Measurements from ENCODE around the gene TAF1A.
A peak's percentile ranks its signal among the peaks of the same experiment; 100 is the strongest.

The TAF1A gene

DNA sequence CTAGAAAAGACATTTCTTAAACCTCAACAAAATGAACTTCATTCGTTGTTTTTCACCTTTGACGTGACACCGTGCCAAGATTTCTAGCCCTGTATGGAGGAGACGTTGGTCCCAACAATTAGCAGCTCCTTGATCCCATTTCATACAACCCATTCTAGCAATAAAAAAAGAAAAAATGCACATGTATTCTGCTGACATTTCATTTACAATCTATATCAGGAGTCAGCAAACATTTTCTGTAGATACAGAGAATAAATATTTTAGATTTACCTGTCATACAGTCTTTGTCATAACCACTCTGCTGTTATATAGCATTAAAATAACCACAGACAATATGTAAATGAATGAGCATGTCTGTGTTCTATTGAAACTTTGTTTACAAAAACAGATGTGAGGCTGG is 7.0 kb upstream of the TAF1A start:
- no peak for DNase-seq

DNA sequence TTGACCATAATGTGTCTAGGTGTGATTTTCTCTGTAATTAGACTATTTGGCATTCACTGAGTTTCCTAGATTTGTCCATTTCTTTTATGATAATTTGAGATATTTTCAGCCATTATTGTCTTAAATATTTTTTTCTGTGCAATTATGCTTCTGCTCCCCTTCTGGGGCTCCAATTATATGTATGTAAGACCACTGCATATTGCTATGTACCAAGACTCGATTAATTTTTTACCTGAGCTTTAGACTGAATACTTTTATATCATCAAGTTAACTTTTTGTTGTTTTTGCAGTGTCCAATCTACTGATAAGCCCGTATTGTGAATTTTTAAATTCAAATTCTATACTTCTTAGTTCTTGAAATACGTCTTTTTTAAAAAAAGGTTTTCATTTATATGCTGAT is 5.1 kb upstream of the TAF1A start:
- no peak for DNase-seq

DNA sequence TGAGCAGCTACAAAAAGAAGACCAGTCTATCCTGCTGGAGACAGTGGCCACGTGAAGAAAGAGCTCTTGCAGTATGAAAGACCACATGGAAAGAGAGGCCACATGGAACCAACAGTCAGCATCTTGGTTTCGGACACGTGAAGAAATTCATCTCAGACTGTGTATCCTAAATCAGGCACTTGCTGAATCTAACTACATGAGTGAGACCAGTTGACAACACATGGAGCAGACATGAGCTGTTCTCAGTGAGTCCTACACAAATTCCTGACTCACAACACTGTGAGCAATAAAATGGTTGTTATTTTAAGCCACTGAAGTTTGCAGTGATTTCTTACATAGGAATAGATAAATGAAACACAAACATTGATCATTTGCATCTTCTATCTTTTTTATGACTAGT is 2.4 kb upstream of the TAF1A start:
- peak; percentile 10 for DNase-seq

DNA sequence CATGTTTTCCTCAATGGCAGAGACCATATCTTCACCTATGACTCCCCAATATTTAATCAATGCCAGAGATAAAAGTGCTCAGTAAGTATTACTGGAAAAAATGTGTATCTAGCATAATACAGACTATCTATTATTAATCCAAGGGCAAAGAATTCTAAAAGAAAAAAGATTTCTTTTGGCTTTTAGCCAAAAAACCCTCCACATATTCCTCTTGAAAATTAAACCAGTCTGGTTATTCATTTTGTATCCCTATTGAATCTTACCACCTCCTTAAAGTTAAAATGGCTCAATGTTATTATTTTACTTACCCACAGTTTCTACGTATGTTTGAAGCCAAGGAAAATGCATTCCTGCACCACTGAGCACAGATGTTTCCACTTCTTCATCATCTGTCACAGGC is 1.6 kb downstream of the TAF1A start:
- DNase-seq: no peak

DNA sequence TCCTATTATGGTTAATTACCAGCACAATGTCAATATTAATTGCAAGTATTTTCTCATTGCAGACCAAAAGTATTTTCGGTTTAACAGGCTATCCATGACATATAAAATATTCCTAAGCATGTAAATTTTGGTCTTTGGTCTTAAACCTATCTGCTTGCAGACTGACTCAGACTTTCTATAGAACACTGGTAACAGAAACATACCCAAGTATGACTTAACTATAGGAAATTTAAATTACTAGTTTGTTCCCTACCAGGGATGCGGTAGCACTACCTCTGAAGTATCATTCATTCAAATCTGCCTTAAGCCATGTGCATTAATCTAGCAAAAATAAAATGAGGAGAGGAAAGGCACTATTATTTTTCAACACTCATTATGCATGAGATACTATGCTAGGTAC is 2.9 kb downstream of the TAF1A start:
- DNase-seq: no peak

DNA sequence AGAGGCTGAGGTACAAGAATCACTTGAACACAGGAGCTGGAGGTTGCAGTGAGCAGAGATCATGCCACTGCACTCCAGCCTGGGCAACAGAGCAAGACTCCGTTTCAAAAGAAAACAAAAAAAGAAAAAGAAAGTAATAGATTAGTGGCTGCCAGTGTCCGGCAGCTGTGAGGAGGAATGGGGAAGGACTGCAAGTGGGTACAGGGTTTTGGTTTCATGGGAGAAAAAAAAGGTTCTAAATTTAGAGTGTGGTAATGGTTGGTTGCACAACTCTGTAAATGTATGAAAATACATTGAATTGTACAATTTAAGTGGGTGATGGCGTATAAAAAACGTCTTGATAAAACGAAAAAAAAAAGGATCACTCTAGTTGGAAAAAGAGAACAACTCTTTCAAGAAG is 6.7 kb downstream of the TAF1A start:
- no peak for DNase-seq

DNA sequence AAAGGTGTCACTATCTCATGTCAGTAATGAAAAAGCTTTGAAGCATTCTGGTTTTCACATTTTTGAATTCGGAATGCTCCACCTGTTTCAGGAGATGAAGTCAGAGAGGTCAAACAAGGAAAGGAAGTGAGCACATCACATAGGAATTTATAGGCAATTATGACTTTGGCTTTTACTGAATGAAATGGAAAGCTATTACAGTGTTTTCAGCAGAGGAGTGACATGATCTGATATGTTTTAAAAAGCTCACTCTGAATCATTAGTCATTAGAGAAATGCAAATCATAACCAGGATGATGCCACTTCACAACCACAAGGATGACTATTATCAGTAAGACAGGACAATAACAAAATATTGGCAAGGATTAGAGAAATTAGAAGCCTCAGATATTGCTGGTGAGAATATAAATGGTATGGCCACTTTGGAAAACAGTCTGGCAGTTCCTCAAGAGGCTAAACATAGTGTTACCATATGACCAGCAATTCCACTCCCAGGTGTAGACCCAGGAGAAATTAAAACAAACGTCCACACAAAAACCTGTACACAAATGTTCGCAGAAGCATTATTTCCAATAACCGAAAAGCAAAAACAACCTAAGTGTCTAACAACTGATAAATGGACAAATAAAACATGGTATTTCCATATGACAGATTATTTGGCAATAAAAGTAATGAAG is 7.5 kb downstream of the TAF1A start:
- DNase-seq: peak; percentile 16

DNA sequence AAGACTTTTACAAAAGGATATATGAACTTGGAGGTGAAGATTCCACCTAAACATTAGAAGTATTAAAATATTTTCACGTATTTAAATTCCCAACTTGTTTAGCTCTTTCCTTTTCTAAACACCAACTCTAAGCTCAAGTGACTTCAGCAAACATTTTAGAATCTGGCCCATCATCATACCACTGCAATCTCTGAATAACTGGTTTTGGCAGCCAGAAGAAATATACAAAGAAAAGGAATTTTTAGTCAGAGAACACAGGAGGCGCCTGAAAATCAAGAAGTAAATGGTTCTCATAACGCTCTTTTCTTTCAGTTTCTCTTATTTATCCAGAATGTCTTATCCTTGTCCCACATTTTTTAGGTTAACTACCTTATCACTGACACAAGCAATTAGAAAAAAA is 10.4 kb downstream of the TAF1A start:
- DNase-seq: no peak

DNA sequence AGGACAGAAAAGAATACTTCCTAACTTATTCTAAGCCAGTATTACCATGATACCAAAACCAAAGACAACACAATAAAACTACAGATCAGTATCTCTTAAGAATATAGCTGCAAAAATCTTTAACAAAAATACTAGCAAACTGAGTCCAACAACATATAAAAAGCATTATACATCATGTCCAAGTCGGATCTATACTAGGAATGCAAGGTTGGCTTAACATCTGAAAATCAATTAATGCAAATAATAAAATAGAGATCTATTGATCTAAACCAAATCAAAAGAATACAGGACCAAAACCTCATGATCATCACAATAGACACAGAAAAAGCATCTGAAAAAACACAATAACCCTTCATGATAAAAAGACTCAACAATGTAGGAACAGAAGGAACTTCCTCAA is 18.9 kb downstream of the TAF1A start:
- DNase-seq: no peak

DNA sequence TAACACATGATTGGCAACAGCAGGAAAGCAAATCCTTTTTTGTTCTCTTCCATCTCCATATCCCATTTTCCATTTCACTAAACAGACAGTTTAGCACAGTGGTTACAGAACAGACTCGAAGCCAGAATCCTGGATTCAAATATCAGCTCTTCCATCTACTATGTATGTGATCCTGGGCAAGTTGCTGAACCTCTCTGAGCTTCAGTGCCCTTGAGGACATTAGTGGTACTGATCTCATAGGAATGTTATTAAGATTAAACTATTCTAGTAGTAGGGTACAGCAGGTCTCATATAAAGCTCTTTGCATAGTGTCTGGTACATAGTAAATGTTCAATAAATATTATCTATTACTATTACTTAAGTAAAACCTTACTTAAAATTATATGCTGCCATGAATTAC is 28.1 kb downstream of the TAF1A start:
- DNase-seq: no peak

DNA sequence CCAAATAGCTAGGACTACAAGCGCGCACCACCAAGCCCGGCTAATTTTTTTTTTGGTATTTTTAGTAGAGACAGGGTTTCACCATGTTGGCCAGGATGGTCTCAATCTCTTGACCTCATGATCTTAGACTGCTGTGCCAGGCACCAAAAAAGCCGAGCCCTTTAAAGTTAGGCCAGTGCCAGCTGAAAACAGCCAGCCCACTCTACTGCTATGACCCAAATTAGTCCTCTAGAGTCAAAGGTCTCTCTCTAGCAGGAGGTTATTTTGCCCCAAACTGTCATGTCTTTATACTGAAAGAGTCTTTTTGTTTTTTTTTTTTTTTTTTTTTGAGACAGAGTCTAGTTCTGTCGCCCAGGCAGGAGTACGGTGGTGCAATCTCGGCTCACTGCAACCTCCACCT is 32.2 kb downstream of the TAF1A start:
- no peak for DNase-seq

DNA sequence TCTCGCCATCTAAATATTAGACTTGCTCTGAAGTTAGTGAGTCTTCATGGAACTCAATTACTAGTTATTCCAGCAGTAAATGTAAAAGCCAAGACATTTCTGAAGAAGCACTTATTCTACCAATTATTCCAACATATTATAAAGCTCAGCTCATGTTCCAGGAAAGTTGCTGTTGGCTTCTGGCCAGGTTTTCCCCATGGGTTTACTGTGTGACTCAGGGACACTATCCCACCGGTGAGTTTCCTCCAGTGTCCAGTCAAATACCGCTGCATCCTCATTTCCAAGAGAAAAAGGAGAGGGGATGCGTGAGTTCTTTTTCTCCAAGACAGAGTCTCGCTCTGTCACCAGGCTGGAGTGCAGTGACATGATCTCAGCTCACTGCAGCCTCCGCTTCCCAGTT is 32.6 kb downstream of the TAF1A start:
- no peak for DNase-seq

DNA sequence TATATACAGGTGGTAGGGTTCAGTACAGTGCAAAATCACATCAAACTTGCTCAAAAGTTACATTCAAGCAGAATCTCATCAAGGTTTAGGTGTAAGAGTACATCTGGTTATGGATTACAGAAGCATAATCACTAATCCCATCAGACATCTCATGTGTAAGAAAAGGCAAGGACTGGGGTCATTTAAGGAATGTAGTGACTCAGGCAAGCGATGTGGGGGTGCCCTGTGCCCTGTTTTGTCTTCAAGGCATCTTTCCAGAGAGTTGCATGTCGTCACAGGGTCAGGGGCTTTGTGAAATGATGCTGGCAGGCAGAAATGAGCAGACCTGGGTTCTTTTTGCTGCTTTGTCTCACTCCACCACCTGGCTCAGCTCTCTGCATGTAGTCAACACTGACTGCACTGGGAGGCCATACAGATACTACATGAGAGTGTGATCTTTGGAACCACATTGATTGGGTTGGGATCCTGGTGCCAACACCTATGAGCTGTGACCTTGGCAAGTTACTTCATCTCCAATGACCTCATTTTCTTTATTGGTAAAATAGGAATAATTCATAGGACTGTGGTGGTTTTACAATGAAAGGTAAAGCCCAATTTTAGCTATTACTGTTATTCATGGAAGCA is 33.6 kb downstream of the TAF1A start:
- DNase-seq: no peak

DNA sequence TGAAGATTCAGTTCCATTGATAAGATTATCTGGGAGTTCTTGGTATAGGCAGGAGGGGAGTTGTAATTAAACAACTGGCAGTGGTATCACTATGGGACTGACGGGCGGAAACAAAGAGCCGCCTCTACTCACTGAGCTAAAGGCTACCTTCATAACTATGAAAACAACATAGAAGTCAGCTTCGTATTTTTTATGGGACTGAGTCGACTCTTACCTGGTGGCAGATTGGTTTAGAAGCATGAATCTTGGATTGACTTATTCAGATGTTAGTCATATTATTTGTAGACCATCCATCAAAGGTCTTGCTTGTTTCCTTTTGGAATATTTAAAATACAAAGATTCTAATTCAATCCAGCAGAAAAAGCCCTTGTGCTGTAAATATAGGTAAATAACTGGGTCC is 35.6 kb downstream of the TAF1A start:
- no peak for DNase-seq

DNA sequence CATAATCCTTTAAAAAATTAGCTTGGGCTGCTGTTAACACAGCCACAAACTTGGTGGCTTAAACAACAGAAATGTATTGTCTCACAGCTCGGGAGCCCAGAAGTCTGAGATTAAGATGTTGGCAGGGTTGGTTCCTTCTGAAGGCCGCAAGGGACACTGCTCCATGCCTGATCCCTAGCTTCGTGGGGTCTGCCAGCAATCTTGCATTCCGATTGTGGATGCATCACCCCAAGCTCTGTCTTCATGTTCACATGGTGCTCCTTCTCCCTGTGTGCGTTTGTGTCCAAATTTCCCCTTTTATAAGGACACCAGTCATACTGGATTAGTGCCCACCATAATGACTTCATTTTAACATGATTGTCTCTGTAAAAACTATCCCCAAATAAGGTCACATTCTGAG is 36.9 kb downstream of the TAF1A start:
- no peak for DNase-seq

DNA sequence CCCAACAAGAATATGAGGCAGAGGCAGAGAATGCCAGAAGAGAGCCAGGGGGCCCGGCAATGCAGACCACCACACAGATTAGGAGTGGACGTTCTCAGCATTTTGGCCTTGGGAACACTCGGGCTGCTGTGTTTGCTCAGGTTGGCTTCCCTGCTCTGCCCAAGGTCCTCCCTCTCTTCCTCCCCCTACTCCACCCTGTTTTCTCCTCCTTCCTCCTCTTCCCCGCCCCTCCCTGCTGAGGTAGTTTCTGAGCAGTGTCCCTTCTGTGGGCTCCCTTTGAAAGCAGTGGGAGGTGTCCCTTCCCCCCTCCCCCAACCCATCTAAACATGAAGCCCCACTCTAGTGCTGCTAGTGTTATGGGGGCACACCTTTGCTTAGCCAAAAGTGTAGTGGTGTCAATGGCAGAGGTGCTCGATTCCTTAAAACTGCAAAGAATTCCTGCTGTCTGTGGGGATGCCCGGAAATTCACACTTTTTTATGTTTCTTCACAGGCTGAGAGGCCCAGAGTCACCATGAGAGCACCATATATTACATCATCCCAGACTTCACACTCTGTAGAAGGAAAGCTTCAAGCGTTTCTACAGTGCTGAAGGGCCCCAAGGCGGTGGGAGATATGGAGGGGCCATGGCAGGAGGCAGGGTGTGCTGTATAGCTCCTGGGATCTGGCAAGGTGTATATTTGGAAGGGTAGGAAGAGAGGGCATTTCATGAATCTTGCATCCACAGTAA is 41.6 kb downstream of the TAF1A start, which contains the start of gene HHIPL2:
HHIPL2 (minus strand) TSS at position 161 of the 728 bp plus-strand sequence; CDS start at position 101, 60 bp downstream.
- peak; percentile 25 for DNase-seq

DNA sequence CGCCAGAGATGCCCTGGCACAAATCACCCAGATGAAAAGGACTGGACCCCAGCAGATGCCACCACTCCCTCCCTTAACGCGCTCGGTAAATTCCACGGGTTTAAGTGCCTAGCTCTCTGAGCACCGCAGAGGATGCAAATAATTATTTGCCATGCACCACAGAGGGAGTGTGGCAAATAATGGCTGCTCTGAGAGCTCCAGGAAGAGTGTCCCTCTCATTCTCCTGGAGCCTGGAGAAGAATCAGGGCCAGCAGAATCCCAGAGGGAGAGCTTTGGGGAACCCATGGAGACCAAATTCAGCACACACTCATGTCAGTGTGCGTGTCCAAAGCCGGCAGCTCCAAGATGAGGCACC is 42.5 kb downstream of the TAF1A start:
- no peak for DNase-seq

DNA sequence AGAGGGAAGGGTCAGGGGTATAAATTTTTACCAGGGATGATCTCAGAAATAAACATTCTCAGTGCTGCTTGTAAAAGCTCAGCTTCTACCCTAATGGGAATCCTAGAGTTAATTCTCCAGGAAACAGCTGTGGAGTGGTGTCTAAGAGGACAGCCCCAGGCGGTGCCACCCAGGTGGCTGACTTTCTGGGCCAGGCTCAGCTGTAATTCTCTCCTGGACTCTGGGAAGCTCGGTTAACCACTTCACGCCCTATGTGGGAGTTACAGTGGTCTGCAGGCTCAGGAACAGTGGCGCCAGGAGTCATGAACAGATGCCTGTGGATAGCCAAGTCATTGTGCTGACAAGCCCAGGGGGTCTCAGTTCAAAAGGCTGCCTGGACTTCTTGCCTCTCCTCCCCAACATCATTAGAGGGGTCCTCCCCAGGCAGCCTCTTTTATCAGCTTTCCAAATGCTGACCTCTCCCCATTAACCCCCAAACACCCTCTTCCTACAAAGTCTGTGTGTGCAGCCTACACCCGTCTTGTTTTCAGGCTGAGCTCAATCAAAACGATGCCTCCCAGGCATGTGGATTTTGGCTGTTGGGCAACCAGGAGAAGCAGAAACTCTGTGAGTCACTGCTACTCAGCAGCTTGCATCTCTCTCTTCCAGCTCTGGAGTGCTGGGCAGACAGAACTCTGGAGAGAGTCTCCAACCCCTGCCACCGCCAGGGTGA is 43.0 kb downstream of the TAF1A start:
- DNase-seq: peak; percentile 81

DNA sequence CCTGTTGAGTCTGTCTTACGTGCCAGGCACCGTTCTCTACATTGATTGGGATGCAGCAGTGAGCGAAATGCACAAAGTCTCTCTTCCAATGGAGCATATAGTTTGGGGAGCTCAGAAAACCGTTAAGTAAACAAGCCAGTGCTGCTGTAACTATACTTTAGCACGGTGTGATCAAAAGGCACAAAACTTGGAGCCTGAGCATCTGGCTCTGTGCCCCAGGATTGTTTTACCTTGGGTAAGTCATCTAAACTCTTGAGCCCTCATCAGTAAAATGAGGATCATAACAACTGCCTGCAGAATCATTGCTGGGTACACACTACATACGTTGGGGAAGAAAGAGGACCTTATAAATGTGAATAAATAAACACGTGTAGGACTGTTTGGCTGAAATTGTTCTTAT is 43.6 kb downstream of the TAF1A start:
- DNase-seq: no peak

DNA sequence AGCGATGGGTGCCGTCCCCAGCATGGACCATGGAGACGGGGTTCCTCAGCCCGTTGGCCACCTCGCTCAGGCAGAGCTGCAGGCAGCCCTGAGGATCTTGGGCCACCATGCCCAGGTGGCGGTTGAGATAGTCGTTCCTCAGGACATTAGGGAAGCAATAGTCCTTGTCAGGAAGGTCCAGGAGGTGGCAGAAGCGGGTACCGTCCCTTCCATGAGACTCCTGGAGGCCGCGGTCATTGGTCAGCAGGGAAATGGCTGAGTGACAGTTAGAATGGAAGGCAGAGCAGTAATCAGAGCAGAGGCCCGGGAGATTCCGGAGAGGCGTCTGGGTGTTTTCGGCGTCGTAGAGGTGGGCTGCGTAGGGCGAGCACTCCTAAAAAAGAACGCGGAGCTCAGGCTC is 45.9 kb downstream of the TAF1A start:
- no peak for DNase-seq

DNA sequence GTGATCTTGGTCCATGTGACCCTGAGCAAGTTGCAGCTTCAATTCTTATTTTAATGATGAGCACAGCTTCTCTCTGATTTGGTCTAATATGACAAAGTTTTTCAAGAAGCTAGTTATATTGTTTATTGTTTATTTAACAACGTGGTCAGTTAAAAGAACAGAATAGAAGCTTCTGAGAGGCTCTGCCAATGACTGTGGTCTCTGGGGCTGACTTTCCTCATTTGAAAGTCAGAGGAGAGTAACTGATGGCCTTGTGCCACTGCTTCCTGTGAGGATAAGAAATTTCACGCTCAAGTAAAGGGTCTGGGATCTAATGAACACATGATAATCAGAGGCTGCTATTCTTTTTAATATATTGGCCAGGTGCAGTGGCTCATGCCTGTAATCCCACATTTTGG is 49.1 kb downstream of the TAF1A start:
- no peak for DNase-seq

DNA sequence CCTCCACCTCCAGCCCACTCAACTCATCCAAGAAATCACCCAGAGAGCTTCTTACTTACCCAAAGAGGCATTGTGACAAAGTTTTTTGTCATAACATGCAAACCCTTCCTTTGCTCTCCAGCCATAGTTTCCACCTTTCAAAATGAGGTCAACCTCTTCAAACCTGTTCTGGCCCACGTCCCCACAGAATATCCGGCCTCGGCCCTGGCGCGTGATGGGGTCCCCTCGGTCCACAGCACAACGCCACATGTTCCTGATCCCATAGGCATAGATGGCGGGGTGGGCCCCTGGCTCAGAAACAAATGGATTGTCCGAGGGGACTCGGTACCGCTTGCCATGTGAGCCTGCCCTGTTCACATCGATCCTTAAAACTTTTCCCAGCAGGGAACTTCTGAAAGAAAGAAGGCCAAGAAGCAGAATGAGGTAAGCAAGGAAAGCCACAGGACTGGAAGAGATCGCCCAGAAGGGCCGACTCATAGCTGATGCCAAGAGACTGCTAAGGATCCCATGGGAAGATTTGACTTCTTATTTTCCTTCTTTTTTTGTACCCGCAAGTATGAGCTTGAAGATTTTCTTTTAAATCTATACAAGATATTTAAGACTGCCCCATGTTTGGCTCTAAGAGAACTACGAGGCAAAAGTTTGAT is 49.7 kb downstream of the TAF1A start:
- no peak for DNase-seq

DNA sequence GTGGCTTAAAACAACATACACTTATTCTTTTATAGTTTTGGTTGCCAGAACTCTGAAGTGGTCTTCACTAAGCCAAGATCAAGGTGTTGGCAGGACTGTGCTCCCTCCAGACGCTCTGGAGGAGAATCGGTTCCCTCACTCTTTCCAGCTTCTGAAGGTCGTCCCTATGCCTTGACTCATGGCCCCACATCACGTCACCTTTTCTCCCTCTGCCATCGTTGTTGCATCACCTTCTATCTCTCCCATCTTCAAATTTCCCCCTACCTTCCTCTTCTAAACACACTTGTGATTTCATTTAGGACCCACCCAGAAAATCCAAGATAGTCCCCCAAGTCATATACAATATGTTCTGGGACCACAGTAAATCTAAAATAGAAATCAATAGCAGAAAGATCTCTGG is 54.3 kb downstream of the TAF1A start:
- no peak for DNase-seq
